Caco-2 (cell line): ENCODE data around the gene RAE1. TPM values are rescaled to one million over a fixed set of nuclear protein-coding genes. Genes with fewer than 3 reads are reported as not detected.
"Not testable (repeated sequence)": the region's sequence is repeated elsewhere in the genome, so short reads cannot be mapped to it uniquely, and the experiment has no call there.

Source experiments
- BruUV-seq: library from RNA; stranded (reverse); fragments of 400-500 nt; replicated peaks from 2 replicates; lab custom pipeline; 2021; lab: Mats Ljungman, UMichigan
- CTCF ChIA-PET: fragments of 300-600 bp; sonication (Branson Sonifier 250); formaldehyde crosslinking; loops from one replicate; lab custom pipeline; 2022; ENCODE audit warnings: antibody characterized with exemption; lab: Charles Lee
- POLR2A ChIA-PET: fragments of 300-600 bp; sonication (Branson Sonifier 250); formaldehyde crosslinking; loops from one replicate; lab custom pipeline; 2022; ENCODE audit warnings: antibody characterized with exemption; lab: Charles Lee
- DNase-seq, 2 experiments: peaks; one replicate each; pipeline versions ENCODE4 v3.0.0 to v3.0.0-alpha.2; 2020 to 2022
- H3K27me3 ChIP-seq: replicated peaks from 2 replicates; pipeline ENCODE4 v1.6.0; 2011; ENCODE audit warnings: low read length; ENCODE audit not compliant: control insufficient read depth, insufficient read depth
- H3K36me3 ChIP-seq: 2 replicates; pipeline ENCODE4 v1.5.1; 2011; ENCODE audit warnings: low read length; ENCODE audit not compliant: control insufficient read depth, insufficient read depth
- H3K4me1 ChIP-seq: fragments of 250-450 bp; sonication (Bioruptor Pico); 2 replicates; pipeline ENCODE4 v1.5.1; 2020; ENCODE audit warnings: mild to moderate bottlenecking
- H3K4me3 ChIP-seq: 2 replicates; pipeline ENCODE4 v1.5.1; 2011; ENCODE audit warnings: low read depth, mild to moderate bottlenecking, control low read depth, low read length
- H3K9me3 ChIP-seq: fragments of 250-450 bp; sonication (Bioruptor Pico); 2 replicates; pipeline ENCODE4 v1.5.1; 2020; ENCODE audit warnings: mild to moderate bottlenecking, moderate library complexity
- H3K27ac Mint-ChIP-seq: one replicate; pipeline ENCODE4 v1.8.0; 2022; ENCODE audit warnings: mixed read lengths; ENCODE audit not compliant: unreplicated experiment
- H3K27me3 Mint-ChIP-seq: one replicate; pipeline ENCODE4 v1.8.0; 2022; ENCODE audit warnings: mixed read lengths; ENCODE audit not compliant: insufficient read depth, unreplicated experiment
- H3K36me3 Mint-ChIP-seq: one replicate; pipeline ENCODE4 v1.8.0; 2022; ENCODE audit warnings: mild to moderate bottlenecking, mixed read lengths; ENCODE audit not compliant: insufficient read depth, unreplicated experiment
- H3K4me1 Mint-ChIP-seq: one replicate; pipeline ENCODE4 v1.8.0; 2022; ENCODE audit warnings: low read depth, mixed read lengths; ENCODE audit not compliant: unreplicated experiment
- H3K4me3 Mint-ChIP-seq: one replicate; pipeline ENCODE4 v1.8.0; 2022; ENCODE audit warnings: mild to moderate bottlenecking, moderate library complexity, mixed read lengths; ENCODE audit not compliant: unreplicated experiment
- H3K9me3 Mint-ChIP-seq: one replicate; pipeline ENCODE4 v1.8.0; 2022; ENCODE audit warnings: mixed read lengths; ENCODE audit not compliant: unreplicated experiment
- CTCF ChIP-seq, 2 experiments: fragments of 200-600 bp in 1 of 2; IDR thresholded peaks; 1 replicate in 1 of 2; 2 replicates in 1 of 2; pipeline versions ENCODE4 v1.5.1 to v1.8.0; 2011 to 2022; ENCODE audit warnings: antibody characterized with exemption in 1 of 2, control low read depth in 1 of 2, inconsistent platforms in 1 of 2, low read depth in 1 of 2, low read length in 1 of 2, mild to moderate bottlenecking in 1 of 2, moderate library complexity in 1 of 2; ENCODE audit not compliant: insufficient read depth in 1 of 2, severe bottlenecking in 1 of 2, unreplicated experiment in 1 of 2
- intact Hi-C: fragments of 100-400 bp; cut with micrococcal nuclease; formaldehyde crosslinking; loops from one replicate; pipeline ENCODE4 v1.10.0; 2022; ENCODE audit not compliant: unreplicated experiment
- total RNA-seq: library from RNA; stranded (reverse); gene quantifications from 2 replicates; pipeline ENCODE4 v1.2.3, GENCODE V29; 2022

Gene RAE1
- total RNA-seq, 1 experiment from 2014 or later: 133 TPM

DNA sequence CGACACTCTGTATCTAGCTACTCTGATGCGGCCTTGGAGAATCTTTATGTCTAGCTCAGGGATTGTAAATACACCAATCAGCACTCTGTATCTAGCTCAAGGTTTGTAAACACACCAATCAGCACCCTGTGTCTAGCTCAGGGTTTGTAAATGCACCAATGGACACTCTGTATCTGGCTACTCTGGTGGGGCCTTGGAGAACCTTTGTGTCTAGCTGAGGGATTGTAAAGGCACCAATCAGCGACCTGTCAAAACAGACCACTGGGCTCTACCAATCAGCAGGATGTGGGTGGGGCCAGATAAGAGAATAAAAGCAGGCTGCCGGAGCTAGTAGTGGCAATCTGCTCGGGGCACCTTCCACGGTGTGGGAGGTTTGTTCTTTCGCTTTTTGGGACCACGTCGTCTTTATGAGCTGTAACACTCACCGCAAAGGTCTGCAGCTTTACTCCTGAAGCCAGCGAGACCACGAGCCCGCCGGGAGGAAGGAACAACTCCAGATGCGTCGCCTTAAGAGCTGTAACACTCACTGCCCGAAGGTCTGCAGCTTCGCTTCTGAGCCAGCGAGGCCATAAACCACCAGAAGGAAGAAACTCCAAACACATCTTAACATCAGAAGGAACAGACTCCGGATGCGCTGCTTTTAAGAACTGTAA is 2.0 kb upstream of the RAE1 start:
- H3K27me3 ChIP-seq, intact Hi-C loops, H3K27me3 Mint-ChIP-seq, H3K27ac Mint-ChIP-seq, H3K4me1 ChIP-seq, H3K9me3 ChIP-seq, H3K4me3 ChIP-seq, BruUV-seq, H3K9me3 Mint-ChIP-seq, H3K36me3 ChIP-seq: not testable (repeated sequence)
- DNase-seq: peak; percentile 35 to 60
- Mint-ChIP-seq H3K4me3 (peak overlapping the region; percentile 88), H3K4me1 (peaks cover 18% of the 10 kb centered on the region), H3K36me3 (peaks cover 41% of the 10 kb centered on the region)
- POLR2A ChIA-PET: interaction anchor here (0.9 kb wide), 1 partner anchor 42 kb away, joined by 4 read pairs; the partner anchor contains the start of gene RBM38
- CTCF ChIA-PET: interaction anchor here (0.6 to 1.8 kb wide), 10 partner anchors 12 to 328 kb away, joined by 3 to 8 read pairs (median 4); no protein-coding TSS in a partner anchor

DNA sequence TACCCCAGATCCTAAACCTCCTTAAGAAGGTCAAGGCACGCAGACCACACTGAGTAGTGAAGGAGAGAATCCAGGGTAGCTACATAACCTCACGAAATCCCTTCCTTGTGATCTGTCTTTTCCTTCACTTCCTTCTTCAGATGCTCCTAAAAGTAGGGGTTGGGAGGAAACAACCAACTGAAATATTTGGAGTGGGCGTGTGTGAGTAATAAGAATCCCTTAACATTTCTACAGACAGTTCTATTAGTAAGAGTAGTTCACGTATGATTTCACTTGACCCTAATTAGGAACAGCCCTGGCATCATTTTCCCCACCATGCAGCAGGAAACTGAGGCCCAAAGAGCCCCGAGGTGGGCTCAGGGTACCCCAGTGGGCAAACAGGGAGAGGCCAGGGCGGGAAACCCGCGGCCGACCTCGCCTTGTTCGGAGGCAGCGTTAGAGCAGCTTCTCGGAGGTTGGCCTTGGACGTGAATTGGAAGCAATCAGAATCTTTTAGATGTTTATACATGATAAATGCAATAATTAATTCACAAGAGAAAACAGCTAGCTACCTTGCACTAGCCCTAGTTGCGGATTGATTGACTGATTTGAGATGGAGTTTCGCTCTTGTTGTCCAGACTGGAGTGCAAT is 859 bp upstream of the RAE1 start:
- POLR2A ChIA-PET: no interaction called here
- H3K36me3 ChIP-seq: peaks cover 7% of the 10 kb centered on the region; the same call in 1 of the 2 replicates
- H3K4me3 Mint-ChIP-seq: peak overlapping the region; percentile 88
- peaks cover 8% of the 10 kb centered on the region for H3K4me1 ChIP-seq
- H3K4me1 Mint-ChIP-seq: peaks cover 18% of the 10 kb centered on the region
- CTCF ChIA-PET: interaction anchor here (0.8 to 1.6 kb wide), 4 partner anchors 15 to 263 kb away, joined by 3 to 5 read pairs (median 4); no protein-coding TSS in a partner anchor
- H3K27ac Mint-ChIP-seq: peak overlapping the region; percentile 90
- H3K4me3 ChIP-seq: no peak overlapping the region
- TF ChIP-seq CTCF (IDR thresholded peaks at IDR 0.05; ENCODE audit: insufficient read depth in 1 of 2, low read depth in 1 of 2, low read length in 1 of 2, severe bottlenecking in 1 of 2, unreplicated experiment in 1 of 2): no peak
- BruUV-seq: no TSS peak
- H3K9me3 Mint-ChIP-seq: no peaks in the 10 kb centered on the region
- H3K9me3 ChIP-seq: no peaks in the 10 kb centered on the region
- no peaks in the 10 kb centered on the region for H3K27me3 ChIP-seq
- peaks cover 52% of the 10 kb centered on the region for H3K36me3 Mint-ChIP-seq
- DNase-seq: no peak
- H3K27me3 Mint-ChIP-seq: no peaks in the 10 kb centered on the region
- intact Hi-C loops: no loop called here

DNA sequence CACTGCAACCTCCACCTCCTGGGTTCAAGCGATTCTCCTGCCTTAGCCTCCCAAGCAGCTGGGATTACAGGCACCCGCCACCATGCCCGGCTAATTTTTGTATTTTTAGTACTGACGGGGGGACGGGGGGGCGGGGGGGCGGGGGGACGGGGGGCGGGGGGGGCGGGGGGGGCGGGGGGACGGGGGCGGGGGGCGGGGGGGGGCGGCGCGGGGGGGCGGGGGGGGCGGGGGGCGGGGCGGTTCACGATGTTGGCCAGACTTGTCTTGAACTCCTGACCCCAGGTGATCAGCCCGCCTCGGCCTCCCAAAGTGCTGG is 371 bp upstream of the RAE1 start:
- BruUV-seq, H3K4me1 ChIP-seq, POLR2A ChIA-PET, H3K27me3 ChIP-seq, H3K9me3 ChIP-seq, DNase-seq, H3K36me3 ChIP-seq, H3K9me3 Mint-ChIP-seq, H3K27me3 Mint-ChIP-seq, intact Hi-C loops: not testable (repeated sequence)
- peak overlapping the region; percentile 88 for H3K4me3 Mint-ChIP-seq
- CTCF ChIA-PET: interaction anchor here (0.8 kb wide), 1 partner anchor 15 kb away, joined by 3 read pairs; no protein-coding TSS in a partner anchor
- peaks cover 18% of the 10 kb centered on the region for H3K4me1 Mint-ChIP-seq
- peak overlapping the region; percentile 90 for H3K27ac Mint-ChIP-seq
- peaks cover 52% of the 10 kb centered on the region for H3K36me3 Mint-ChIP-seq
- H3K4me3 ChIP-seq: peak overlapping the region; percentile 74

DNA sequence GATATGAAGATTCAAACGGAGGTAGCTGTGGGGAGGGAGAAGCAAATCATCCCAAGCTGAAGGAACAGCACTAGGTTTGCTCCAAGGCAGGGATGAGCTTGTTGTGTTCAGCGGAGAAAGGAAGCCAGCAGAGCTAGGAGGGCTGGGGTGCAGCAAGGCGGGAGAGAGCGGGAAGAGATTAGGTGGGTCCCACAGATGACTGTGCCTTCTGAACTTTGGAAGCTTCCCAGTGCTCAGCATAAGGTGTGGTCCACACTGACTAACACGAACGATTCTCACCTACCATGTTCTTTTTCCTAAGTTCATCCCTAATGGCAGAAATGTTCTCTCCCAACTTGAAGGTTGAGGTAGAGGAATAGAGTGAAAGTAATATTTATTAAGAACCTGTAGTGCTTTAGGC is 1.2 kb downstream of the RAE1 start:
- peak overlapping the region; percentile 90 for H3K27ac Mint-ChIP-seq
- intact Hi-C loops: no loop called here
- H3K36me3 Mint-ChIP-seq: peaks cover 52% of the 10 kb centered on the region
- peak overlapping the region; percentile 88 for H3K4me3 Mint-ChIP-seq
- Histone ChIP-seq H3K36me3 (peaks cover 11% of the 10 kb centered on the region), H3K4me3 (peak overlapping the region; percentile 11), H3K27me3 (no peaks in the 10 kb centered on the region), H3K4me1 (peaks cover 8% of the 10 kb centered on the region), H3K9me3 (no peaks in the 10 kb centered on the region)
- H3K27me3 Mint-ChIP-seq: no peaks in the 10 kb centered on the region
- peaks cover 18% of the 10 kb centered on the region for H3K4me1 Mint-ChIP-seq
- TF ChIP-seq CTCF (IDR thresholded peaks at IDR 0.05; ENCODE audit: insufficient read depth in 1 of 2, low read depth in 1 of 2, low read length in 1 of 2, severe bottlenecking in 1 of 2, unreplicated experiment in 1 of 2): no peak
- ChIA-PET CTCF (interaction anchor here (0.7 kb wide), 1 partner anchor 211 kb away, joined by 3 read pairs; no protein-coding TSS in a partner anchor), POLR2A (no interaction called here)
- H3K9me3 Mint-ChIP-seq: no peaks in the 10 kb centered on the region
- DNase-seq: no peak
- BruUV-seq: no TSS peak
